ENCODE results near the gene SYTL3. TPM values are rescaled to one million over a fixed set of nuclear protein-coding genes. Genes with fewer than 3 reads are reported as not detected.

Gene SYTL3
- total and polyA plus RNA-seq, 10 of the 15 experiments (the other 5 are each of a cell fraction or from before 2014, with no cell fraction given), result 3.3 to 12.1 (median 6.9) TPM

DNA sequence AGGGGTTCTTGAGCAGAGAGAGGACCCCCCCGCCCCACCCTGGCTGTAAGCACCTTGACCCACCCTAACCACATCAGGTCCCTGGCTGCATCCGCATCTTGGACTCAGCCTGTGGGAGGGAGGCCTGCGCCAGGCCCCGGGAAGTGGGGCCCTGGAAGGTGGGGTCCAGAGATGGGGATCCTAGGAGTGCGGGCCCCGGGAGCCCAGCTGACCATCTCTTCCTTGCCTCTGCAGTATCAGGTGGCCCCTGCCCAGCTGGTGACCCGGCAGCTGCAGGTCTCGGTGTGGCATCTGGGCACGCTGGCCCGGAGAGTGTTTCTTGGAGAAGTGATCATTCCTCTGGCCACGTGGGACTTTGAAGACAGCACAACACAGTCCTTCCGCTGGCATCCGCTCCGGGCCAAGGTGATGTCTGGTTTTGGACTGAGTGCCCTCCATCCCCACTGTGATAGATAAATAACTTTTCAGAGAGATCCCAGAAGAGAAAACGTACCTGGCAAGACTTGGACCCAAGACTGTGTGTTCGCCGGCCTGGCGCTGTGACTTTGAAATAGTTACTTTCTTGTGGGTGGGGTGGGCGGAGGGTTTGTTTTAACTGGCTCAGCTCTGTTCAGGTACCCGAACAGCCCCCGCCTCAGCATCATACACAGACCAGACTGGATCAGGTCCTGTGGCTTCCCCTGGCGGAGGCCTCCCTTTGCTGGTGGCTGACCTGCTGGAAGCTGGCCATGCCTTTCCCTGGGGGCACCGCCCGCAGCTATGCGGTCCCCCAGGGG is 107.3 kb downstream of the SYTL3 start:
- H3K9me3 ChIP-seq (replicated peaks; ENCODE audit: control insufficient read depth, insufficient read depth, low read length), result no peaks in the 10 kb centered on the region
- ChIA-PET CTCF (no interaction called here), POLR2A (interaction anchor here (0.7 kb wide), 1 partner anchor 8 kb away, joined by 3 read pairs; no protein-coding TSS in a partner anchor), RAD21 (ENCODE audit: unreplicated experiment) (interaction anchor here (0.7 kb wide), 2 partner anchors 377 to 515 kb away, joined by 5 to 7 read pairs; no protein-coding TSS in a partner anchor), SMC1A (ENCODE audit: uncharacterized antibody, unreplicated experiment) (interaction anchor here (0.8 to 1.0 kb wide), 3 partner anchors 10 to 347 kb away, joined by 3 read pairs; no protein-coding TSS in a partner anchor)
- no peak overlapping the region for H2AFZ ChIP-seq (ENCODE audit: control insufficient read depth, low read depth, low read length)
- intact Hi-C loops (cut with micrococcal nuclease; ENCODE audit: unreplicated experiment) (no loop called here), in situ Hi-C loops (cut with MboI) (no loop called here)
- no TSS peak for BruUV-seq (replicated peaks)
- H3K79me2 ChIP-seq (ENCODE audit: control insufficient read depth, insufficient read depth, low read length), result no peaks in the 10 kb centered on the region
- H4K20me1 ChIP-seq (ENCODE audit: control insufficient read depth, insufficient read depth), result no peaks in the 10 kb centered on the region
- no peak overlapping the region for H3K27ac ChIP-seq (ENCODE audit: control insufficient read depth, insufficient read depth)
- H3K4me1 ChIP-seq (ENCODE audit: control insufficient read depth, insufficient read depth, low read length), result no peaks in the 10 kb centered on the region; the same call in 1 of the 2 replicates
- H3K27me3 ChIP-seq (replicated peaks in 1 of 2; ENCODE audit: control insufficient read depth in 2 of 2, insufficient read depth in 2 of 2, low read length in 1 of 2), result no peaks in the 10 kb centered on the region
- ATAC-seq, result no peak
- no peak overlapping the region for H3K4me2 ChIP-seq (ENCODE audit: control insufficient read depth, insufficient read depth)
- no peak for DNase-seq (ENCODE audit: low read depth, low spot score)
- H3K4me3 ChIP-seq, result no peak overlapping the region
- no peak overlapping the region for H3K9ac ChIP-seq (ENCODE audit: control insufficient read depth, insufficient read depth, low read length)
- FAIRE-seq, result no peak
- WGBS (ENCODE audit: insufficient coverage, insufficient replicate concordance, low lambda C conversion rate, missing lambda C conversion rate), result 82% methylated on average over 24 of the region's 25 CpGs
- H3K36me3 ChIP-seq (ENCODE audit: control insufficient read depth in 2 of 2, insufficient read depth in 2 of 2, low read length in 1 of 2), result no peaks in the 10 kb centered on the region
- TF ChIP-seq NR2C1 (IDR thresholded peaks at IDR 0.05) (no peak), ZNF622 (IDR thresholded peaks at IDR 0.05) (no peak), ZZZ3 (IDR thresholded peaks at IDR 0.05; ENCODE audit: control insufficient read depth, insufficient read length, low read depth) (no peak), HDAC2 (IDR thresholded peaks at IDR 0.05) (no peak), POLR2A (IDR thresholded peaks at IDR 0.05; ENCODE audit: low read depth, low read length) (no peak), RAD51 (IDR thresholded peaks at IDR 0.05) (no peak)
- TF ChIP-seq, protein P1, sequence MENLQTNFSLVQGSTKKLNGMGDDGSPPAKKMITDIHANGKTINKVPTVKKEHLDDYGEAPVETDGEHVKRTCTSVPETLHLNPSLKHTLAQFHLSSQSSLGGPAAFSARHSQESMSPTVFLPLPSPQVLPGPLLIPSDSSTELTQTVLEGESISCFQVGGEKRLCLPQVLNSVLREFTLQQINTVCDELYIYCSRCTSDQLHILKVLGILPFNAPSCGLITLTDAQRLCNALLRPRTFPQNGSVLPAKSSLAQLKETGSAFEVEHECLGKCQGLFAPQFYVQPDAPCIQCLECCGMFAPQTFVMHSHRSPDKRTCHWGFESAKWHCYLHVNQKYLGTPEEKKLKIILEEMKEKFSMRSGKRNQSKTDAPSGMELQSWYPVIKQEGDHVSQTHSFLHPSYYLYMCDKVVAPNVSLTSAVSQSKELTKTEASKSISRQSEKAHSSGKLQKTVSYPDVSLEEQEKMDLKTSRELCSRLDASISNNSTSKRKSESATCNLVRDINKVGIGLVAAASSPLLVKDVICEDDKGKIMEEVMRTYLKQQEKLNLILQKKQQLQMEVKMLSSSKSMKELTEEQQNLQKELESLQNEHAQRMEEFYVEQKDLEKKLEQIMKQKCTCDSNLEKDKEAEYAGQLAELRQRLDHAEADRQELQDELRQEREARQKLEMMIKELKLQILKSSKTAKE (IDR thresholded peaks at IDR 0.05; ENCODE audit: low read depth, poor library complexity, severe bottlenecking), result no peak
- TF ChIP-seq, protein P2, sequence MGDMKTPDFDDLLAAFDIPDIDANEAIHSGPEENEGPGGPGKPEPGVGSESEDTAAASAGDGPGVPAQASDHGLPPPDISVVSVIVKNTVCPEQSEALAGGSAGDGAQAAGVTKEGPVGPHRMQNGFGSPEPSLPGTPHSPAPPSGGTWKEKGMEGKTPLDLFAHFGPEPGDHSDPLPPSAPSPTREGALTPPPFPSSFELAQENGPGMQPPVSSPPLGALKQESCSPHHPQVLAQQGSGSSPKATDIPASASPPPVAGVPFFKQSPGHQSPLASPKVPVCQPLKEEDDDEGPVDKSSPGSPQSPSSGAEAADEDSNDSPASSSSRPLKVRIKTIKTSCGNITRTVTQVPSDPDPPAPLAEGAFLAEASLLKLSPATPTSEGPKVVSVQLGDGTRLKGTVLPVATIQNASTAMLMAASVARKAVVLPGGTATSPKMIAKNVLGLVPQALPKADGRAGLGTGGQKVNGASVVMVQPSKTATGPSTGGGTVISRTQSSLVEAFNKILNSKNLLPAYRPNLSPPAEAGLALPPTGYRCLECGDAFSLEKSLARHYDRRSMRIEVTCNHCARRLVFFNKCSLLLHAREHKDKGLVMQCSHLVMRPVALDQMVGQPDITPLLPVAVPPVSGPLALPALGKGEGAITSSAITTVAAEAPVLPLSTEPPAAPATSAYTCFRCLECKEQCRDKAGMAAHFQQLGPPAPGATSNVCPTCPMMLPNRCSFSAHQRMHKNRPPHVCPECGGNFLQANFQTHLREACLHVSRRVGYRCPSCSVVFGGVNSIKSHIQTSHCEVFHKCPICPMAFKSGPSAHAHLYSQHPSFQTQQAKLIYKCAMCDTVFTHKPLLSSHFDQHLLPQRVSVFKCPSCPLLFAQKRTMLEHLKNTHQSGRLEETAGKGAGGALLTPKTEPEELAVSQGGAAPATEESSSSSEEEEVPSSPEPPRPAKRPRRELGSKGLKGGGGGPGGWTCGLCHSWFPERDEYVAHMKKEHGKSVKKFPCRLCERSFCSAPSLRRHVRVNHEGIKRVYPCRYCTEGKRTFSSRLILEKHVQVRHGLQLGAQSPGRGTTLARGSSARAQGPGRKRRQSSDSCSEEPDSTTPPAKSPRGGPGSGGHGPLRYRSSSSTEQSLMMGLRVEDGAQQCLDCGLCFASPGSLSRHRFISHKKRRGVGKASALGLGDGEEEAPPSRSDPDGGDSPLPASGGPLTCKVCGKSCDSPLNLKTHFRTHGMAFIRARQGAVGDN (IDR thresholded peaks at IDR 0.05), result no peak
- TF ChIP-seq, protein P3, sequence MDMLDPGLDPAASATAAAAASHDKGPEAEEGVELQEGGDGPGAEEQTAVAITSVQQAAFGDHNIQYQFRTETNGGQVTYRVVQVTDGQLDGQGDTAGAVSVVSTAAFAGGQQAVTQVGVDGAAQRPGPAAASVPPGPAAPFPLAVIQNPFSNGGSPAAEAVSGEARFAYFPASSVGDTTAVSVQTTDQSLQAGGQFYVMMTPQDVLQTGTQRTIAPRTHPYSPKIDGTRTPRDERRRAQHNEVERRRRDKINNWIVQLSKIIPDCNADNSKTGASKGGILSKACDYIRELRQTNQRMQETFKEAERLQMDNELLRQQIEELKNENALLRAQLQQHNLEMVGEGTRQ (IDR thresholded peaks at IDR 0.05; ENCODE audit: borderline replicate concordance, low read depth, low read length), result no peak
- TF ChIP-seq, protein P4, sequence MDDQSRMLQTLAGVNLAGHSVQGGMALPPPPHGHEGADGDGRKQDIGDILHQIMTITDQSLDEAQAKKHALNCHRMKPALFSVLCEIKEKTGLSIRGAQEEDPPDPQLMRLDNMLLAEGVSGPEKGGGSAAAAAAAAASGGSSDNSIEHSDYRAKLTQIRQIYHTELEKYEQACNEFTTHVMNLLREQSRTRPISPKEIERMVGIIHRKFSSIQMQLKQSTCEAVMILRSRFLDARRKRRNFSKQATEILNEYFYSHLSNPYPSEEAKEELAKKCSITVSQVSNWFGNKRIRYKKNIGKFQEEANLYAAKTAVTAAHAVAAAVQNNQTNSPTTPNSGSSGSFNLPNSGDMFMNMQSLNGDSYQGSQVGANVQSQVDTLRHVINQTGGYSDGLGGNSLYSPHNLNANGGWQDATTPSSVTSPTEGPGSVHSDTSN (IDR thresholded peaks at IDR 0.05; ENCODE audit: insufficient replicate concordance, low read depth, low read length), result no peak
- TF ChIP-seq, protein P5, sequence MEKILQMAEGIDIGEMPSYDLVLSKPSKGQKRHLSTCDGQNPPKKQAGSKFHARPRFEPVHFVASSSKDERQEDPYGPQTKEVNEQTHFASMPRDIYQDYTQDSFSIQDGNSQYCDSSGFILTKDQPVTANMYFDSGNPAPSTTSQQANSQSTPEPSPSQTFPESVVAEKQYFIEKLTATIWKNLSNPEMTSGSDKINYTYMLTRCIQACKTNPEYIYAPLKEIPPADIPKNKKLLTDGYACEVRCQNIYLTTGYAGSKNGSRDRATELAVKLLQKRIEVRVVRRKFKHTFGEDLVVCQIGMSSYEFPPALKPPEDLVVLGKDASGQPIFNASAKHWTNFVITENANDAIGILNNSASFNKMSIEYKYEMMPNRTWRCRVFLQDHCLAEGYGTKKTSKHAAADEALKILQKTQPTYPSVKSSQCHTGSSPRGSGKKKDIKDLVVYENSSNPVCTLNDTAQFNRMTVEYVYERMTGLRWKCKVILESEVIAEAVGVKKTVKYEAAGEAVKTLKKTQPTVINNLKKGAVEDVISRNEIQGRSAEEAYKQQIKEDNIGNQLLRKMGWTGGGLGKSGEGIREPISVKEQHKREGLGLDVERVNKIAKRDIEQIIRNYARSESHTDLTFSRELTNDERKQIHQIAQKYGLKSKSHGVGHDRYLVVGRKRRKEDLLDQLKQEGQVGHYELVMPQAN (conservative IDR thresholded peaks at IDR 0.05), result no peak

All from GM12878 (cell line).